Mucosa of descending colon (tissue), 3 donors: ENCODE measurements around the gene GLI3. TPM values are rescaled to one million over a fixed set of nuclear protein-coding genes. Genes with fewer than 3 reads are reported as not detected.

ENCODE experiments used
- ATAC-seq: fragments of 200-7000 bp; cut with Tn5 transposase; one replicate; pipeline ENCODE4 v1.9.1; 2020; ENCODE audit warnings: mild to moderate bottlenecking, moderate library complexity
- DNase-seq, 3 donors: peaks; one replicate each; pipeline ENCODE4 v3.0.0-alpha.2; 2020
- H3K36me3 ChIP-seq: fragments of 200-600 bp; one replicate; pipeline ENCODE4 v1.8.0; 2021; ENCODE audit warnings: low read depth, mild to moderate bottlenecking
- H3K4me1 ChIP-seq: fragments of 200-600 bp; one replicate; pipeline ENCODE4 v1.8.0; 2021; ENCODE audit warnings: low read depth, mild to moderate bottlenecking
- H3K4me3 ChIP-seq: fragments of 200-600 bp; one replicate; pipeline ENCODE4 v1.8.0; 2021; ENCODE audit warnings: mild to moderate bottlenecking
- H3K9me3 ChIP-seq: fragments of 200-600 bp; one replicate; pipeline ENCODE4 v1.8.0; 2021; ENCODE audit warnings: mild to moderate bottlenecking
- intact Hi-C, 2 donors: fragments of 100-400 bp; cut with DNase I in 1 of 2; cut with micrococcal nuclease in 1 of 2; formaldehyde crosslinking; loops; one replicate each; pipeline versions ENCODE4 v1.11.0 to v1.11.1; 2022; cut with DNase I, micrococcal nuclease
- total RNA-seq, 3 donors: library from RNA; stranded (reverse); fragmentation: NEBNext Ultra II Directional in 2 of 3; extraction: Animal tissue kit (Norgen Biotek cat#: 25700) in 2 of 3; gene quantifications; one replicate each; pipeline versions ENCODE4 v1.2.1 to v1.2.4, GENCODE V29; 2021 to 2023
- TF ChIP-seq, protein P1 (sequence below): fragments of 200-600 bp; IDR thresholded peaks from one replicate; pipeline ENCODE4 v1.8.0; 2022; ENCODE audit warnings: antibody characterized with exemption, mild to moderate bottlenecking
- donor health status: DM: no; HTN: no; CAD: no; lungs with moderate emphysema.
- donor health status: DM: no; HTN: no; CAD: no.
- donor health status: DM: no; HTN: yes; CAD: no.

The GLI3 gene
- total RNA-seq, 3 donors from 2014 or later: 3.0 to 56.3 (median 8.8) TPM

DNA sequence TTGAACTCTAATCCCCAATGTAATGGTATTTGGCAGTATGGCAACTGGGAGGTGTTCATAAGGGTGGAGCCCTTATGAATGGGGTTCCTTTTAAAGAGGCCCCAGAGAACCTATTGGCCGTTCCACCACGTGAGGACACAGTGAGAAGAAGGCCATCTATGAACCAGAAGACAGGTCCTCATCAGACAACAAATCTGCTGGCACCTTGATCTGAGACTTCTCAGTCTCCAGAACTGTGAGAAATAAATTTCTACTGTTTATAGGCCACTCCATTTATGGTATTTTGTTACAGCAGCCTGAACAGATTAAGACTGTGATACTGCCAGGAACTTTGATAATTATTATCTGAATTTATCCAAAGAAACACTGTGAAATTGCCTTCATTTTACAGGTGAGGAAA is 132.3 kb downstream of the GLI3 start:
- no peak overlapping the region for H3K4me3 ChIP-seq
- TF ChIP-seq, protein P1, sequence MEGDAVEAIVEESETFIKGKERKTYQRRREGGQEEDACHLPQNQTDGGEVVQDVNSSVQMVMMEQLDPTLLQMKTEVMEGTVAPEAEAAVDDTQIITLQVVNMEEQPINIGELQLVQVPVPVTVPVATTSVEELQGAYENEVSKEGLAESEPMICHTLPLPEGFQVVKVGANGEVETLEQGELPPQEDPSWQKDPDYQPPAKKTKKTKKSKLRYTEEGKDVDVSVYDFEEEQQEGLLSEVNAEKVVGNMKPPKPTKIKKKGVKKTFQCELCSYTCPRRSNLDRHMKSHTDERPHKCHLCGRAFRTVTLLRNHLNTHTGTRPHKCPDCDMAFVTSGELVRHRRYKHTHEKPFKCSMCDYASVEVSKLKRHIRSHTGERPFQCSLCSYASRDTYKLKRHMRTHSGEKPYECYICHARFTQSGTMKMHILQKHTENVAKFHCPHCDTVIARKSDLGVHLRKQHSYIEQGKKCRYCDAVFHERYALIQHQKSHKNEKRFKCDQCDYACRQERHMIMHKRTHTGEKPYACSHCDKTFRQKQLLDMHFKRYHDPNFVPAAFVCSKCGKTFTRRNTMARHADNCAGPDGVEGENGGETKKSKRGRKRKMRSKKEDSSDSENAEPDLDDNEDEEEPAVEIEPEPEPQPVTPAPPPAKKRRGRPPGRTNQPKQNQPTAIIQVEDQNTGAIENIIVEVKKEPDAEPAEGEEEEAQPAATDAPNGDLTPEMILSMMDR: no peak
- H3K4me1 ChIP-seq: no peaks in the 10 kb centered on the region
- no peaks in the 10 kb centered on the region for H3K36me3 ChIP-seq
- ATAC-seq: no peak
- DNase-seq: no peak
- intact Hi-C loops: no loop called here
- H3K9me3 ChIP-seq: no peaks in the 10 kb centered on the region

DNA sequence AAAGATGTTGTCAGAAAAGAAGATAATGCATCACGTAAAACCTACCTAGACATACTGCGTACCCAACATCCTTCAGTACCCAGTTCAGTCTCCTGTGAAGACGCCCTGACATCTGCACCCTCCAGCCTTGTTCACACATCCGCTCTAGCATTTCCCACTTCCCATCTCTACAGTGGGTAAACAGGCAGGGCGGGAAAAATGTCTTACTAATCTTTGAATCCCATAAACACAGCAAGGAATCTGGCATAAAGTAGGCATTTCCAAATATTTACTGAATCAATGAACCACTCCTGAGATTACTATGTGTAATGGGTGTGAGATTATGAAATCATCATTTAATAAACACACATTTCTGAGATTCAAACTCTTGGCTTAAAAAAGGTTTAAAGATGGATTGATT is 132.8 kb downstream of the GLI3 start:
- Histone ChIP-seq H3K36me3 (no peaks in the 10 kb centered on the region), H3K4me3 (no peak overlapping the region), H3K9me3 (no peaks in the 10 kb centered on the region), H3K4me1 (no peaks in the 10 kb centered on the region)
- ATAC-seq (no peak), DNase-seq (no peak)
- TF ChIP-seq, protein P1: no peak
- intact Hi-C loops: no loop called here

DNA sequence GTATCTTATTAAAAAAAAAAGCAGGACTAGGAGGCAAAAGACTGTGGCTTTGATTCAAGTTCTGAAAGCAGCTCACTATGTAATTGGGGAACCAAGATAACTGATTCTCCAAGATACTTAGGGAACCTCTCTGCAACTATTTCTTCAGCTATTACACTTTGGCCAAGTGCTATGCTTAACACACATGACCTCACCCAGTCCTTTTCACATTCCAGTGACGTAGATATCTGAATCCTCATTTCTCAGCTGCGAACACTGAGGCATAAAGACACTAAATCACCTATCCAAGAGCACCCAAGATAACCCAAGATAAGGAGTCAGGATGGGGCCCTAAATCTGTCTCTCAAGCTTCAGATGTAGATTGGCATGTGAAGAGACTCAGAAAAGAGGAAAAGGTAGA is 133.6 kb downstream of the GLI3 start:
- ATAC-seq (no peak), DNase-seq (no peak)
- H3K36me3 ChIP-seq: no peaks in the 10 kb centered on the region
- H3K4me3 ChIP-seq: no peak overlapping the region
- intact Hi-C loops: no loop called here
- H3K9me3 ChIP-seq: no peaks in the 10 kb centered on the region
- H3K4me1 ChIP-seq: no peaks in the 10 kb centered on the region
- TF ChIP-seq, protein P1: no peak

DNA sequence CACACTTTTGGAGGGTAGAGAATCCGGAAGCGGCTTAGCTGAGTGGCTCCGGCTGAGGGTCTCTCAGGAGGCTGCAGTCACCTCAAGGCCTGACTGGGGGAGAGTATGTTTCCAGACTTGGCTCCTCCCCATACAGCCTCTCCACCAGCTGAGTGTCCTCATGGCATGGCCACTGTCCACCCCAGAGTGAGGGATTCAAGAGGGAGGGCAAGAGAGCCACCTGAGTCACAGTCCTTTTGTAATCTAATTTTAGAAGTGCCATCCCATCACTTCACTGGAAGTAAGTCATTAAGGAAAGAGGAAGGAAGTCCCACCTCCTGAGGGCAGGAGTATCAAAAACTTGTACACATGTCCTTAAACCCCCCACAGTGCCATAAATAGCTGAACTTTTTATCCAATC is 134.0 kb downstream of the GLI3 start:
- Histone ChIP-seq H3K4me1 (no peaks in the 10 kb centered on the region), H3K4me3 (no peak overlapping the region), H3K36me3 (no peaks in the 10 kb centered on the region), H3K9me3 (no peaks in the 10 kb centered on the region)
- intact Hi-C loops: no loop called here
- TF ChIP-seq, protein P1: no peak
- DNase-seq (no peak), ATAC-seq (no peak)

DNA sequence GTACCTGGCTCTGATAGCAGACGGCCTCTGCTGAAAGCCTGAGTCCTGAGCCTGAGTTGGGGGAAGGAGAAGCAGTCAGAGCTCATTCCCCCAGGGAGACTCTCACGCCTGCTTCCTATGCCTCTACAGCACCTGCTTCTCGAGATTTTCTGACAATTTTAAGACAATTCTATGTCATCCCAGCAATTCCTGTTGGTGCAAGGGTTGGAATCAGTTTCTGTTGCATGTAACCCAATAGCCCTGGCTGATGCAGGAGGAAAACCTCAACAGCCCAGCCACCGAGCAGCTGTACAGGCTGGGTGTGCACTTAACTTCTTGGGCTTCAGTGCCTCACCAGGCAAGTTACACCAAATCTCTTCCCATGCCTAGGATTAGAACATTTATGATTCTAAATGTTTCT is 134.7 kb downstream of the GLI3 start:
- Histone ChIP-seq H3K4me1 (no peaks in the 10 kb centered on the region), H3K36me3 (no peaks in the 10 kb centered on the region), H3K4me3 (no peak overlapping the region), H3K9me3 (no peaks in the 10 kb centered on the region)
- intact Hi-C loops: no loop called here
- no peak for ATAC-seq
- TF ChIP-seq, protein P1: no peak
- no peak for DNase-seq

DNA sequence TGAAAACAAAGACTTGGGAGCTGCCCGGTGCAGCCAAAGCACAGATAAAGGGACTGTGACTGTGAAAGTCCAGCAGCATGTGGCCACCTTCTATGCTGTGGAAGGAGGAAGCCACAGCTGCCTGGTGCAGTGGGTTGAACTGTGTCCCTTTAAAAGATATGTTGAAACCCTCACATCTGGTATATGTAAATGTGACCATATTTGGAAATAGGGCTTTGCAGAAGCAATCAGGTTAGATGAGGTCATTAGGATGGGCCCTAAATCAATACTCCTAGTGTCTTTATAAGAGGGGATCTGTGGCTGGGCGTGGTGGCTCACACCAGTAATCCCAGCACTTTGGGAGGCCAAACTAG is 136.9 kb downstream of the GLI3 start:
- ATAC-seq (no peak), DNase-seq (no peak)
- no peaks in the 10 kb centered on the region for H3K36me3 ChIP-seq
- peaks cover 5% of the 10 kb centered on the region for H3K4me1 ChIP-seq
- no peaks in the 10 kb centered on the region for H3K9me3 ChIP-seq
- no peak overlapping the region for H3K4me3 ChIP-seq
- TF ChIP-seq, protein P1: no peak
- intact Hi-C loops: no loop called here
